GM21390 (cell line): ENCODE results near the gene PIMREG.
A peak's percentile ranks its signal among the peaks of the same experiment; 100 is the strongest.

Source experiments
- ATAC-seq: cut with Tn5 transposase; IDR thresholded peaks from one replicate; pipeline ENCODE4 v1.9.1; 2021; ENCODE audit not compliant: unreplicated experiment

PIMREG gene

GRCh38 chr17:6443692-6444570 lies at the start of gene PIMREG:
Gene PIMREG, plus strand, starts transcription at chr17:6444455. Its CDS starts 656 bp downstream, at chr17:6445111.
- ATAC-seq: peak; percentile 87

- no peak for ATAC-seq
These were observed 45.3 kb upstream of the PIMREG start for GRCh38 chr17:6398955-6399354.

GRCh38 chr17:6402258-6402657 lies 42.0 kb upstream of the PIMREG start:
- ATAC-seq: no peak

GRCh38 chr17:6408276-6408675 lies 36.0 kb upstream of the PIMREG start:
- no peak for ATAC-seq

GRCh38 chr17:6408735-6409134 lies 35.5 kb upstream of the PIMREG start:
- no peak for ATAC-seq

GRCh38 chr17:6413065-6413464 lies 31.2 kb upstream of the PIMREG start:
- no peak for ATAC-seq

GRCh38 chr17:6415616-6416015 lies 28.6 kb upstream of the PIMREG start:
- no peak for ATAC-seq

- no peak for ATAC-seq
These were observed 24.0 kb upstream of the PIMREG start for GRCh38 chr17:6420173-6420641.

- no peak for ATAC-seq
These were observed 22.3 kb upstream of the PIMREG start for GRCh38 chr17:6421700-6422604.

GRCh38 chr17:6422654-6423241 lies 21.5 kb upstream of the PIMREG start:
- ATAC-seq: no peak

GRCh38 chr17:6423931-6424330 lies 20.3 kb upstream of the PIMREG start:
- ATAC-seq: no peak

GRCh38 chr17:6425407-6425806 lies 18.8 kb upstream of the PIMREG start:
- no peak for ATAC-seq

- ATAC-seq: no peak
These were observed 17.7 kb upstream of the PIMREG start for GRCh38 chr17:6426356-6427101.

GRCh38 chr17:6427279-6427781 lies 16.9 kb upstream of the PIMREG start:
- ATAC-seq: no peak

- no peak for ATAC-seq
These were observed 15.9 kb upstream of the PIMREG start for GRCh38 chr17:6428207-6428965.

GRCh38 chr17:6429266-6429665 lies 15.0 kb upstream of the PIMREG start:
- ATAC-seq: no peak

- ATAC-seq: no peak
These were observed 13.5 kb upstream of the PIMREG start for GRCh38 chr17:6430769-6431168.

GRCh38 chr17:6435051-6435450 lies 9.2 kb upstream of the PIMREG start, which contains the start of gene AIPL1:
Gene AIPL1, minus strand, starts transcription at chr17:6435121. Its CDS starts 17 bp downstream, at chr17:6435104.
- ATAC-seq: no peak

GRCh38 chr17:6435968-6436367 lies 8.3 kb upstream of the PIMREG start:
- ATAC-seq: no peak

GRCh38 chr17:6437466-6437865 lies 6.8 kb upstream of the PIMREG start:
- no peak for ATAC-seq
